HFFc6 (cell line): Measurements from ENCODE around the gene PEMT. TPM values are rescaled to one million over a fixed set of nuclear protein-coding genes. Genes with fewer than 3 reads are reported as not detected.

Experiments used
- DNase-seq: peaks from one replicate; pipeline ENCODE4 v3.0.0-alpha.2; 2018
- H3K27ac Mint-ChIP-seq: 2 replicates; pipeline ENCODE4 v1.8.0; 2020; ENCODE audit warnings: mild to moderate bottlenecking, mixed read lengths
- H3K27me3 Mint-ChIP-seq: 2 replicates; pipeline ENCODE4 v1.8.0; 2021; ENCODE audit warnings: mild to moderate bottlenecking, moderate library complexity, mixed read lengths; ENCODE audit not compliant: insufficient read depth
- H3K36me3 Mint-ChIP-seq: 2 replicates; pipeline ENCODE4 v1.8.0; 2021; ENCODE audit warnings: low read depth, mixed read lengths
- H3K4me1 Mint-ChIP-seq: 2 replicates; pipeline ENCODE4 v1.8.0; 2020; ENCODE audit warnings: low read depth, mixed read lengths
- H3K4me3 Mint-ChIP-seq: 2 replicates; pipeline ENCODE4 v1.8.0; 2020; ENCODE audit warnings: mild to moderate bottlenecking, moderate library complexity, mixed read lengths
- H3K9me3 Mint-ChIP-seq: 2 replicates; pipeline ENCODE4 v1.8.0; 2020; ENCODE audit warnings: mild to moderate bottlenecking, mixed read lengths
- total RNA-seq, 6 experiments: library from RNA; stranded (reverse); fragmentation: NEBNext Ultra II Directional; extraction: Animal tissue kit (Norgen Biotek cat#: 25700); gene quantifications; 2 replicates in 1 of 6; 3 replicates in 5 of 6; pipeline ENCODE4 v1.2.3, GENCODE V29; 2021
- TF ChIP-seq, protein P1 (sequence below): fragments of 200-600 bp; sonication (generic); IDR thresholded peaks from 2 replicates; pipeline ENCODE4 v1.5.0; 2021; ENCODE audit warnings: antibody characterized with exemption, mild to moderate bottlenecking

PEMT gene
- total RNA-seq, 6 experiments from 2014 or later = 33.0 to 49.2 (median 44.0) TPM

DNA sequence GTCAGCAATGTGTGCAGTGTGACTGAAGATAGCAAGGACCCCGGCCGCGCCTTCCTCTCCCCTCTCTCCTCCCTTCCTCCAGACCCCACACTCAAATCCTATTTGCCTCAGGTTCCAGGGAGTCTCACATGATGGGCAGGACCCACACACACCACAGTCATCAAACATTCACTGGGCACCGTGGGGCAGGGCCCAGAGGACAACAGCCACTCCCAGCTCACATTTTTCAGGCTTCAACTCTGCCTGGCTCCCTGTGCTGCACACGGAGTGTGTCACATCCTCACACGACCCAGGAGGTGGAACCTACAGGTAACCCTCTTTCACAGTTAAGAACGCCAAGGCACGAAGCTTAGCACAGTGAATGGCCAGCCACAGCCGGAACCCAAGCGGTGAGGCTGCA is 30.5 kb downstream of the PEMT start:
- no peak overlapping the region for H3K4me3 Mint-ChIP-seq

DNA sequence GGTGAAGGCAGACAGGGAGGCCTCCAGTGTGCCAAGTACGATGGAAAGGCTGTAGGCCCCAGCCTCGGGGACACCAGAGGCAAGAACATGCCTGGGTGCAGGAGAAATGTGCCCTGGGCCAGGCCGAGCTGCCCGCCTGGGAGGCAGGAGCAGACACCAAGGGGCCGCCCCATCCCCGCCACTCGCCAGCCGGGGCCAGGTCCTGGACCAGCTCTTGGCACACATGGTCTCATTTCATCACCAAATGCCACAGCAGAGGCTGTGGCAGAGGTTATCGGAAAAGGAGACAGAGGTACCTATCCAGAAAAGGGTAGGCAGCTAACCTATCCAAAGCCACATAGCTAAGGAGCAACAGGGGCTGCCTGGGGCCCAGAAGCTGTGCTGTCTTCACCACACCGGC is 31.3 kb downstream of the PEMT start:
- DNase-seq = no peak
- Mint-ChIP-seq H3K9me3 (no peaks in the 10 kb centered on the region), H3K36me3 (no peaks in the 10 kb centered on the region), H3K4me3 (no peak overlapping the region), H3K27me3 (no peaks in the 10 kb centered on the region), H3K27ac (no peak overlapping the region), H3K4me1 (no peaks in the 10 kb centered on the region)
- TF ChIP-seq, protein P1, sequence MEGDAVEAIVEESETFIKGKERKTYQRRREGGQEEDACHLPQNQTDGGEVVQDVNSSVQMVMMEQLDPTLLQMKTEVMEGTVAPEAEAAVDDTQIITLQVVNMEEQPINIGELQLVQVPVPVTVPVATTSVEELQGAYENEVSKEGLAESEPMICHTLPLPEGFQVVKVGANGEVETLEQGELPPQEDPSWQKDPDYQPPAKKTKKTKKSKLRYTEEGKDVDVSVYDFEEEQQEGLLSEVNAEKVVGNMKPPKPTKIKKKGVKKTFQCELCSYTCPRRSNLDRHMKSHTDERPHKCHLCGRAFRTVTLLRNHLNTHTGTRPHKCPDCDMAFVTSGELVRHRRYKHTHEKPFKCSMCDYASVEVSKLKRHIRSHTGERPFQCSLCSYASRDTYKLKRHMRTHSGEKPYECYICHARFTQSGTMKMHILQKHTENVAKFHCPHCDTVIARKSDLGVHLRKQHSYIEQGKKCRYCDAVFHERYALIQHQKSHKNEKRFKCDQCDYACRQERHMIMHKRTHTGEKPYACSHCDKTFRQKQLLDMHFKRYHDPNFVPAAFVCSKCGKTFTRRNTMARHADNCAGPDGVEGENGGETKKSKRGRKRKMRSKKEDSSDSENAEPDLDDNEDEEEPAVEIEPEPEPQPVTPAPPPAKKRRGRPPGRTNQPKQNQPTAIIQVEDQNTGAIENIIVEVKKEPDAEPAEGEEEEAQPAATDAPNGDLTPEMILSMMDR = no peak

More for the DNA sequence above, 30.5 kb downstream of the PEMT start:
- no peak overlapping the region for H3K27ac Mint-ChIP-seq
- H3K36me3 Mint-ChIP-seq = no peaks in the 10 kb centered on the region
- H3K27me3 Mint-ChIP-seq = no peaks in the 10 kb centered on the region
- H3K4me1 Mint-ChIP-seq = no peaks in the 10 kb centered on the region
- DNase-seq = no peak
- TF ChIP-seq, protein P1 = no peak
- H3K9me3 Mint-ChIP-seq = no peaks in the 10 kb centered on the region

DNA sequence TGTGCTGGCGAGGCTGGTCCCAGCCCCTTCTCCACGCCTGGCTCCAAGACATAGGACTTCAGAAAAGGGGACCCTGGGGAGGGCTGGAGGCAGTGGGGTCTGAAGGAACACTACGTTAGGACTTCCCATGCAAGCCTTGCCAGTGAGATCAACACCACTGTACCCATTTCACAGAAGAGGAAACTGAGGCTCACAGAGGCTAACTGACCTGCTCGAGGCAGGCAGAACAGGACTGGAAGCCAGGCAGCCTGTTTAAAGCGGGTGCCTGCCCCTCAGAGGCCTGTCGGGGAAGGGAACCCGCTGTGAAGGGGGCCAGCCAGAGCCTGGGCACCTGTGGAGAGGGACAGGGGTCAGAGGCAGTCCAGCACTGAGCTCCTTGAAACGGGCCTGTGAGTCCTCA is 32.3 kb downstream of the PEMT start:
- Mint-ChIP-seq H3K4me3 (no peak overlapping the region), H3K4me1 (no peaks in the 10 kb centered on the region), H3K9me3 (no peaks in the 10 kb centered on the region), H3K27me3 (no peaks in the 10 kb centered on the region), H3K36me3 (no peaks in the 10 kb centered on the region), H3K27ac (no peak overlapping the region)
- no peak for DNase-seq
- TF ChIP-seq, protein P1 = no peak

DNA sequence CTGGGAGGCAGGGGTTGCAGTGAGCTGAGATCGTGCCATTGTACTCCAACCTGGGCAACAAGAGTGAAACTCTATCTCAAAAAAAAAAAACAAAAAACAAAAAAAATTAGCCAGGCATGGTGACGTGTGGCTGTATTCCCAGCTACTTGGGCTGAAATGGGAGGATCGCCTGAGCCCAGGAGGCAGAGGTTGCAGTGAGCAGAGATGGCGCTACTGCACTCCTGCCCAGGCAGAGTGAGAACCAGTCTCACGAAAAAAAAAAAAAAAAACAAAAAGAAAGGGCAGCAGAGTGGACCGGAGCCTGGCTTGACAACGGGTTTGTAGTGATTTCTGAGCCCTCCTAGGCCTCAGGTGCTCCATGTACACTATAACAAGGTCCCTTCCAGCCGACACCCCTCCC is 33.1 kb downstream of the PEMT start:
- Mint-ChIP-seq H3K27me3 (no peaks in the 10 kb centered on the region), H3K36me3 (no peaks in the 10 kb centered on the region), H3K4me3 (no peak overlapping the region), H3K4me1 (no peaks in the 10 kb centered on the region), H3K27ac (no peak overlapping the region), H3K9me3 (no peaks in the 10 kb centered on the region)
- no peak for DNase-seq
- TF ChIP-seq, protein P1 = no peak

DNA sequence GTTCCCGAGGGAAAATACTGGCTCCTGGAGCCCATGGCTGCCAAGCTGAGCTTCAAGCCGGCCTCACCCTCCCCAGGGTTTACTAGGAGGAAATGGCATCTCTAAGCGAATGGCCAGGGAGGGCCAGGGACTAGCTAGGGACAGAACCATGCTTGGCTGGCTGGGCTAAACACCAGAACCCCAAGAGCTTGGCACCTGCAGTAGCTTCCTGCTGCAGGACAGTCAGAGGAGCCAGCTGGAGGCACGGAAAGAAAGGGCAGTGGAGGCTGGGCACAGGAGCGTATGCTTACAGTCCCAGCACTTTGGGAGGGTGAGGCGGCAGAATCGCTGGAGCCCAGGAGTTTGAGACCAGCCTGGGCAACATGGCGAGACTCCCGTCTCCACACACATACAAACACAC is 33.7 kb downstream of the PEMT start:
- DNase-seq = no peak
- Mint-ChIP-seq H3K4me1 (no peaks in the 10 kb centered on the region), H3K9me3 (no peaks in the 10 kb centered on the region), H3K4me3 (no peak overlapping the region), H3K36me3 (no peaks in the 10 kb centered on the region), H3K27ac (no peak overlapping the region), H3K27me3 (no peaks in the 10 kb centered on the region)
- TF ChIP-seq, protein P1 = no peak

DNA sequence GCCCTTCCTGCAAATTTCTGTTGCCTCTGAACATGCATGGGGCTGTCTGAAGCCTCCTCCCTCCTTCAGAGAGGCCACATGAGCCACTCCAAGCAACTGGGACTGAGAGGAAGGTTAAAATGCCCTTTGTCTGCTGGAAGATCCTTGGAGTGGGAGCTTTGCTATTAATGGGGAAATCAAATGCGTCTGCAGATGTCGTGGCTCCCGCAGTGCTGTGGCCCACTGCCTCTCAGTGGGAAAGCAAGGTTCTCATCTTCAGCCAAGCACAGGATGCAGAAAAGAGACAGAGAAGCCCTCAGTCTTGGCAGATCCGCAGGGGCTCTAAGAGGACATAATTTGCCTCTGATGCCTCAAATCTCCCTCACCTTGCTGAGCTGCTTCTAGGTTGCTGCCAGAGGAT is 34.8 kb downstream of the PEMT start:
- DNase-seq = no peak
- Mint-ChIP-seq H3K27me3 (no peaks in the 10 kb centered on the region), H3K27ac (no peak overlapping the region), H3K9me3 (no peaks in the 10 kb centered on the region), H3K4me1 (no peaks in the 10 kb centered on the region), H3K4me3 (no peak overlapping the region), H3K36me3 (no peaks in the 10 kb centered on the region)
- TF ChIP-seq, protein P1 = no peak
